Cardiac muscle cell (in vitro differentiated cells and primary cell): ENCODE data around the gene RIMS3. TPM values are rescaled to one million over a fixed set of nuclear protein-coding genes. Genes with fewer than 3 reads are reported as not detected.
A peak's percentile ranks its signal among the peaks of the same experiment; 100 is the strongest.
"Not testable (repeated sequence)": the region's sequence is repeated elsewhere in the genome, so short reads cannot be mapped to it uniquely, and the experiment has no call there.

Source experiments
- DNase-seq, 2 donors: peaks; one replicate each; pipeline versions ENCODE4 v3.0.0 to v3.0.0-alpha.2; 2010 to 2017; ENCODE audit warnings: low read depth in 1 of 2, low spot score in 1 of 2
- H3K27ac ChIP-seq: fragments of 200-600 bp; sonication (generic); 2 replicates; pipeline ENCODE4 v1.5.1; 2016
- H3K27me3 ChIP-seq: fragments of 200-600 bp; sonication (generic); 2 replicates; pipeline ENCODE4 v1.6.0; 2016; ENCODE audit warnings: control low read depth
- H3K36me3 ChIP-seq: fragments of 200-600 bp; sonication (generic); 2 replicates; pipeline ENCODE4 v1.5.1; 2016; ENCODE audit warnings: control low read depth
- H3K4me1 ChIP-seq: fragments of 200-600 bp; sonication (generic); 2 replicates; pipeline ENCODE4 v1.8.1; 2017; ENCODE audit warnings: low read depth, mild to moderate bottlenecking, mixed run types
- H3K4me3 ChIP-seq: fragments of 200-600 bp; sonication (generic); 2 replicates; pipeline ENCODE4 v1.5.1; 2016; ENCODE audit warnings: mild to moderate bottlenecking
- H3K9me3 ChIP-seq: fragments of 200-600 bp; sonication (generic); 2 replicates; pipeline ENCODE4 v1.5.1; 2017; ENCODE audit warnings: low read depth, mild to moderate bottlenecking, control low read depth
- polyA plus RNA-seq: library from polyadenylated mRNA; unstranded; fragments of >200 nt; fragmentation: Nextera tagmentation; extraction: Ambion mirVana; gene quantifications from 2 replicates; pipeline ENCODE4 v1.2.1, GENCODE V29; 2016
- total RNA-seq: library from RNA; depleted of rRNA; stranded (reverse); fragments of >200 nt; gene quantifications from 2 replicates; pipeline ENCODE4 v1.2.3, GENCODE V29; 2016
- TF ChIP-seq, protein P1 (sequence below): IDR thresholded peaks from 2 replicates; pipeline ENCODE4 v1.5.1; 2012; ENCODE audit warnings: low read depth, mild to moderate bottlenecking, low read length

RIMS3 gene
- total and polyA plus RNA-seq, 2 experiments from 2014 or later, result 29.7 to 39.3 TPM

DNA sequence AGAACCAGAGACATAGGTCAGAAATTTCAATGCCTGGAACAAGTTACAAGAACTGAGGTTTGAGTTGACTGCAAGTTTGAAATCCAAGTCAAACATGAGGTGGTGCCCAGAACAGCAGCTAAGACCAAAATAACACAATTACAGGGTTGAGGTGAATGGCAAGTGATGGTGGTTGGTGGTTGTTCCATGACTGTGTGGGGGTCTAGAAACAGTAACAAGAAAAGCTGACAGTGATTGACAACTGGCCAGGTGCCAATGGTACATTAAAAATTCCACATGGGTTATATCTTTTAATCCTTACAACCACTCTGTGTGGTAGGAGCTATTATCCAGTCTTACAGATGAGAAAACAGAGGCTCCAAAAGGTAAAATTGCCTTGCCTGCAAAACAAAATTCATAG lies 32.0 kb downstream of the RIMS3 start:
- H3K27me3 ChIP-seq, result no peaks in the 10 kb centered on the region
- DNase-seq, result no peak
- H3K4me3 ChIP-seq, result no peak overlapping the region
- H3K9me3 ChIP-seq, result no peaks in the 10 kb centered on the region
- no peak overlapping the region for H3K27ac ChIP-seq
- peaks cover 6% of the 10 kb centered on the region for H3K4me1 ChIP-seq
- TF ChIP-seq, protein P1, sequence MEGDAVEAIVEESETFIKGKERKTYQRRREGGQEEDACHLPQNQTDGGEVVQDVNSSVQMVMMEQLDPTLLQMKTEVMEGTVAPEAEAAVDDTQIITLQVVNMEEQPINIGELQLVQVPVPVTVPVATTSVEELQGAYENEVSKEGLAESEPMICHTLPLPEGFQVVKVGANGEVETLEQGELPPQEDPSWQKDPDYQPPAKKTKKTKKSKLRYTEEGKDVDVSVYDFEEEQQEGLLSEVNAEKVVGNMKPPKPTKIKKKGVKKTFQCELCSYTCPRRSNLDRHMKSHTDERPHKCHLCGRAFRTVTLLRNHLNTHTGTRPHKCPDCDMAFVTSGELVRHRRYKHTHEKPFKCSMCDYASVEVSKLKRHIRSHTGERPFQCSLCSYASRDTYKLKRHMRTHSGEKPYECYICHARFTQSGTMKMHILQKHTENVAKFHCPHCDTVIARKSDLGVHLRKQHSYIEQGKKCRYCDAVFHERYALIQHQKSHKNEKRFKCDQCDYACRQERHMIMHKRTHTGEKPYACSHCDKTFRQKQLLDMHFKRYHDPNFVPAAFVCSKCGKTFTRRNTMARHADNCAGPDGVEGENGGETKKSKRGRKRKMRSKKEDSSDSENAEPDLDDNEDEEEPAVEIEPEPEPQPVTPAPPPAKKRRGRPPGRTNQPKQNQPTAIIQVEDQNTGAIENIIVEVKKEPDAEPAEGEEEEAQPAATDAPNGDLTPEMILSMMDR, result no peak
- no peaks in the 10 kb centered on the region for H3K36me3 ChIP-seq

DNA sequence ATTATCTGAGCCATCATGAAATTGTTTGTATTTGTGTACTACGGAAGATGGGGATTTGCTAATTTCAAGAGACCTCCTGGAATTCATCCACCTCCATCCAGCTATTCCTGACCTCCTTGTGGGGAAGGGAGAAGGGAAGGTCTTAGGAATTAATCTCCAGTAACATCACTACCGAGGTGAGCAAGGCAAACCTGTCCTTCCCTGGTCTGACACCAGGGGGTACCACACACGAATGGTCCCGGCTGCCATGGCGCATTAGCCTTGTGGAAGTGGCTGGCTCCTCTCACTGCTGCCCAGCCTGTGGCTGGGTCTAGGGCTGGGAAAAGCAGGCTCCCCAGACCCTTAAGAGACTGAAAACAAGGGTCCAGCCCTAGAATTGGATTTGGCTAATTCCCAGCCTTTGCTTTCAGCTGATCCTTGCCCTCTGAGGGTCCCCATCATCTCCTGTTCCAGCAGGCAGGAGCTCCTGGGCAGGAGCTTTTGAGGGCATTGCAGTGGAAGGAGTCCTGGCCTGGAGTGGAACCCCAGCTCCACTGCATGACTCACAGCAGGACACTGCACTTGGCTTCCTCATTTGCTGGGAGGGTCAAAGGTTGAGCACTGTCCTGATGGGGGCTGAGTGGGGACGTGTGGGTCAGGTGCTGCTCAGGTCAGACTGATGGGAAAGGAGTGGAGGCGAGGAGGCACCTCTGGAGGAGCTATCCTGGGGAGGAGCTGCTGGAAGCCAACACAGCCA lies 34.8 kb downstream of the RIMS3 start:
- H3K36me3 ChIP-seq, result no peaks in the 10 kb centered on the region
- DNase-seq, result peak; percentile 49 to 77
- H3K4me1 ChIP-seq, result peaks cover 6% of the 10 kb centered on the region
- no peaks in the 10 kb centered on the region for H3K9me3 ChIP-seq
- H3K4me3 ChIP-seq, result no peak overlapping the region
- H3K27ac ChIP-seq, result no peak overlapping the region
- H3K27me3 ChIP-seq, result no peaks in the 10 kb centered on the region
- TF ChIP-seq, protein P1, result peak; percentile 64

DNA sequence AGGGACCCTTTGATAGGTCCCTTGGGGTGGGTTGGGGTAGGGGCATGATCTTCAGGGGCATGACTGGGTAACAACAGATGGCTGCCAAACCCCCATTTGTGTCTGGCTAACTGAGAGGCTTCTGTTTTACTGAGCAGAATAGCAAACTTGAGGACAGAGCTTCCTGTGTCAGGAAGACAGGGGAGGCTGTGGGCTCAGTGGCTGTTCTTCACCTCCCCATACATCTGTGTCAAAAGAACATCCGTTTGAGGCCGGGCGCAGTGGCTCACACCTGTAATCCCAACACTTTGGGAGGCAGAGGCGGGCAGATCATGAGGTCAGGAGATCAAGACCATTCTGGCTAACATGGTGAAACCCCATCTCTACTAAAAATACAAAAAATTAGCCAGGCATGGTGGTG lies 35.9 kb downstream of the RIMS3 start:
- not testable (repeated sequence) for H3K36me3 ChIP-seq, H3K27ac ChIP-seq, DNase-seq, H3K27me3 ChIP-seq, H3K4me1 ChIP-seq, H3K4me3 ChIP-seq, H3K9me3 ChIP-seq

DNA sequence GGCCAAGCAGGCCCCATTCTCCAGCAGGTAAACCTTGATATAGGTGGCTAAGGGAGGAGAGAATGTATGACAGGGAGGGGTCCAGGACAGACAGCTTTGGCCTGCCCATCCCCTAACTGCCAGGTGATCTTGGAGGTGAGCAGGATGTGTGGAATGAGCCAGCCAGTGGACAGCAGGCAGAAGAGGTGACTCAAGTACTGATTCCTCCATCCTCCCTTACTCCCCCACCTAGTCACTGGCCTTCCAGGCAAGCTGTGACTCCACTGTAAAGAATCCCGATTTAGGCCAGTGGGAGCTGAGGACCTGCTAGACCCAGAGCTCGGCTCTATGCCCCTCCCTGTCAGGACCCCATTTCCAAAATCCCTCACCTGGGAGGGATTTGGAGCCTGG lies 36.6 kb downstream of the RIMS3 start:
- TF ChIP-seq, protein P1, result no peak
- Histone ChIP-seq H3K27me3 (no peaks in the 10 kb centered on the region), H3K4me3 (no peak overlapping the region), H3K4me1 (peaks cover 6% of the 10 kb centered on the region), H3K27ac (no peak overlapping the region), H3K36me3 (no peaks in the 10 kb centered on the region), H3K9me3 (no peaks in the 10 kb centered on the region)
- DNase-seq, result no peak

DNA sequence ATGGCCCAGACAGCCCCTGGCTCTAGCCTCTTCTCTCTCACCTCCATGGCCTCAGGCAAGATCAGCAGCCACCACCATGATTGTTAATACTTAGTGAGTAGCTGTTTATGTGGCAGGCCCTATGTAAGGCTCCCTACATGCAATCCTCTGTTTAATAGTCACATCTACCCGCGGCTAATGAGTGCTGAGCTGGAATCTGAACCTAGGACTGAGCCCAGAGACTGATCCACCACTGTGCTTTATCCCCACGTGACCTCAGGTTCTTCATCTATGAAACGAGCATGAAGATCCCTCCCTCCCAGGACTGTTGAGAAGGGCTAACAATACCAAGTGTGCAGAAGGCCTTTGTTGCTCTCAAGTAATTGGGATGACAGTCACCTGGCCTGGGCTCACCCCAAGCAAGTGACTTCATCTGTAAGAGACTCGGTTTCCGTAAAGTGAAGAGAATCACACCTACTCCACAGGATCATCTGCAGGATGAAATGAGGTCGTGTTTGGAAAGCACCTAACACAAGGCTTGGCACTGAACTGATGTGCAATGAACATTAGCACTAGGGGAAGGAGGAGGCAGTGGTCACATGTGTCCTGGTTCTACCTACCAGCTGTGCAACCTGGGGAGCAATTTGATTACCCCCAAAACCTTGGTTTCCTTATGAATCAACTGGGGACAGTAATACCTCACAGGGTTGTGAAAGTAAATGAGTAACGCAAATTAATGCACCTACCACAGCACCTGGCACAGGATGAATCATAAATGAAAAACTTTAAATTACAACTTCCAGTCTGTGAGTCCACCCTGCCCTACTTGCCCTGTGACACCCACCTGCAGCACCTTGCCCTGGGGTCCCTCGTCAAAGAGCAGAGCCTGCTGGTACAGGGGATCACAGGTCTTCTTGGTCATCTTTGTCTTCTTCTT lies 37.2 kb downstream of the RIMS3 start:
- H3K4me1 ChIP-seq, result no peaks in the 10 kb centered on the region
- DNase-seq, result no peak
- H3K27ac ChIP-seq, result no peak overlapping the region
- no peaks in the 10 kb centered on the region for H3K9me3 ChIP-seq
- TF ChIP-seq, protein P1, result no peak
- no peaks in the 10 kb centered on the region for H3K36me3 ChIP-seq
- no peaks in the 10 kb centered on the region for H3K27me3 ChIP-seq
- H3K4me3 ChIP-seq, result no peak overlapping the region

DNA sequence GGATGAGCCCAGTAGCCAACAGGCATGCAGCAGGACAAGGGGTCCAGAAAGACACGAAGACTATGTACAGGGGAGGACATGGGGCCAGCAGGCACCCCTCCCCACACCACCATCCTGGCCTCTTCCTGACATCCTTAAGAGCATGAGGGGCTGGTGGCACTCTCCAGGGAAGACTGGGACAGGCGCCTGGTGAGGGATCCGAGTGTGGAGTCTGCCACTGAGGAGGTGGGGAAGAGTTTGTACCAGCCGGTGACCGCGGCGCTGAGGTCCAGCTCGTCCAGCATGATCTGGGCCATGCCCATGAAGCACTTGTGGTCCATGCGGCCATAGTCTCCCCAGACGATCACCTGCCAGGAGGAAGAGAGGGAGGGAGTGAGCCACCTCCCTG lies 39.1 kb downstream of the RIMS3 start:
- Histone ChIP-seq H3K9me3 (no peaks in the 10 kb centered on the region), H3K36me3 (no peaks in the 10 kb centered on the region), H3K27ac (no peak overlapping the region), H3K4me3 (no peak overlapping the region), H3K27me3 (no peaks in the 10 kb centered on the region), H3K4me1 (no peaks in the 10 kb centered on the region)
- no peak for DNase-seq
- TF ChIP-seq, protein P1, result no peak
